Adipocyte (in vitro differentiated cells): ENCODE measurements around the gene POMT2.
"Not testable (repeated sequence)": the region's sequence is repeated elsewhere in the genome, so short reads cannot be mapped to it uniquely, and the experiment has no call there.

ENCODE experiments used
- DNase-seq: peaks from one replicate; pipeline ENCODE4 v3.0.0-alpha.2; 2015; ENCODE audit warnings: low read depth
- H3K27me3 ChIP-seq: replicated peaks from 2 replicates; pipeline ENCODE4 v1.7.0; 2013; ENCODE audit warnings: mild to moderate bottlenecking, low read length, moderate library complexity; ENCODE audit not compliant: control insufficient read depth, insufficient read depth
- H3K36me3 ChIP-seq: 2 replicates; pipeline ENCODE4 v1.7.0; 2013; ENCODE audit warnings: low read length, mild to moderate bottlenecking, moderate library complexity; ENCODE audit not compliant: control insufficient read depth, insufficient read depth, severe bottlenecking
- H3K4me1 ChIP-seq: 2 replicates; pipeline ENCODE4 v1.7.0; 2013; ENCODE audit warnings: mild to moderate bottlenecking, low read length, moderate library complexity; ENCODE audit not compliant: control insufficient read depth, insufficient read depth
- H3K4me3 ChIP-seq: 2 replicates; pipeline ENCODE4 v1.7.0; 2013; ENCODE audit warnings: mild to moderate bottlenecking, low read length, moderate library complexity
- H3K9ac ChIP-seq: 2 replicates; pipeline ENCODE4 v1.7.0; 2013; ENCODE audit warnings: mild to moderate bottlenecking, low read length, moderate library complexity
- H3K9me3 ChIP-seq: 2 replicates; pipeline ENCODE4 v1.7.0; 2013; ENCODE audit warnings: mild to moderate bottlenecking, low read length, moderate library complexity; ENCODE audit not compliant: control insufficient read depth

The POMT2 gene

GRCh38 chr14:77324289-77324688 lies 3.6 kb upstream of the POMT2 start:
- no peaks in the 10 kb centered on the region for H3K36me3 ChIP-seq
- H3K9ac ChIP-seq: no peak overlapping the region
- no peaks in the 10 kb centered on the region for H3K27me3 ChIP-seq
- H3K4me3 ChIP-seq: no peak overlapping the region
- no peaks in the 10 kb centered on the region for H3K9me3 ChIP-seq
- peaks cover 16% of the 10 kb centered on the region for H3K4me1 ChIP-seq
- DNase-seq: no peak

DNA sequence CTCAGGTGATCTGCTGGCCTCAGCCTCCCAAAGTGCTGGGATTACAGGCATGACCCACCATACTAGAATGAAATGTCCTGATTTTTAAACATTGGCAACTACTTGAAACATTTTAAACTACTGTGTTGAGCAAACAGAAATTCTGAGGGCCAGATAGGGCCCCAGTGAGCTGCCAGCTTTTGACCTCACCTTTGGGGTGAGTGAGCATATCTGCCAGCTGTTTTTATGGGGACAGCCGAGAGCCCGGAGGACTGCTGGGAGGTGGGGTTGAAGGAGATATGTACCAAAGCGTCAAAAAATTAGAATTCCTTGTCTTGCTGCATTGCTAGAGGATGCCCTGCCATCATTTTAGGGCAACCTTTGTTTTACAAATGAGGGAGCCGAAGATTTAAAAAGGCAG lies 2.9 kb upstream of the POMT2 start:
- no peaks in the 10 kb centered on the region for H3K9me3 ChIP-seq
- no peaks in the 10 kb centered on the region for H3K27me3 ChIP-seq
- peaks cover 20% of the 10 kb centered on the region for H3K4me1 ChIP-seq
- no peak overlapping the region for H3K9ac ChIP-seq
- H3K36me3 ChIP-seq: no peaks in the 10 kb centered on the region
- no peak for DNase-seq
- no peak overlapping the region for H3K4me3 ChIP-seq

- H3K27me3 ChIP-seq: no peaks in the 10 kb centered on the region
- peaks cover 24% of the 10 kb centered on the region for H3K4me1 ChIP-seq
- no peak overlapping the region for H3K9ac ChIP-seq
- no peaks in the 10 kb centered on the region for H3K9me3 ChIP-seq
- H3K4me3 ChIP-seq: no peak overlapping the region
- H3K36me3 ChIP-seq: no peaks in the 10 kb centered on the region
- DNase-seq: no peak
Measured at GRCh38 chr14:77322951-77323350, 2.3 kb upstream of the POMT2 start.

DNA sequence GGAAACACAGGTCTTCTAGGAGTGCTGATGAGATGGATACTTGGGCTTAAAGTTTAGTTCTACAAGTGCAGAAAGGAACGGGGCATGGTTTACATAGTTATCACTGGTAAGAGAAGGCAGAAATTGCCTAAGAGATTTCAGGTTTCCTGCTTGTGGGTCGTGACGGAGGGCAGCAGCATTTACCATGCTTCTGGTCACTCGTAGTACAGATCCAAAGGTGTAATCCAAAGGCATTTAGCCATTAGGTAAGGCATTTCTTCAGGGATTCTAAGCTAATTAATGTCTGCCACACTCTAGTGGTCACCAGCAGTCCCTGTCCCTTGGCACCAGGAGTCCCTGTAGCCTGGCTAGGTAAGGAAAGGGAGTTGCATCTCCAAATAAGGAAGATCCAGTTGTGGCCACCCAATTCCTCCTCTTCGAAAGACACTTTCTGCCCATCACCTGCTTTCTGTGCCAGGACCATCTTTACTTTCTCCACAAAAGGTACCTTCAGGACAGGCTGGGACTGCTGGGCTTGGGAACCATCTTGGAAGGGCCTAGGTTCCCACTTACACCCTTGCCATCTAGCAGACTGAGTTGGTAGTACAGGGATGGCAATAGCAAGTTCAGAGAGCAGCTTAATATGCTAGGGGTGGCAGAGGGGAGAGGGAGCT lies 1.7 kb upstream of the POMT2 start:
- Histone ChIP-seq H3K9me3 (no peaks in the 10 kb centered on the region), H3K4me1 (peaks cover 29% of the 10 kb centered on the region), H3K36me3 (no peaks in the 10 kb centered on the region), H3K9ac (peak overlapping the region; percentile 94), H3K27me3 (no peaks in the 10 kb centered on the region), H3K4me3 (peak overlapping the region; percentile 94)
- DNase-seq: no peak

GRCh38 chr14:77319422-77319821 lies 1.3 kb downstream of the POMT2 start:
- no peak for DNase-seq

DNA sequence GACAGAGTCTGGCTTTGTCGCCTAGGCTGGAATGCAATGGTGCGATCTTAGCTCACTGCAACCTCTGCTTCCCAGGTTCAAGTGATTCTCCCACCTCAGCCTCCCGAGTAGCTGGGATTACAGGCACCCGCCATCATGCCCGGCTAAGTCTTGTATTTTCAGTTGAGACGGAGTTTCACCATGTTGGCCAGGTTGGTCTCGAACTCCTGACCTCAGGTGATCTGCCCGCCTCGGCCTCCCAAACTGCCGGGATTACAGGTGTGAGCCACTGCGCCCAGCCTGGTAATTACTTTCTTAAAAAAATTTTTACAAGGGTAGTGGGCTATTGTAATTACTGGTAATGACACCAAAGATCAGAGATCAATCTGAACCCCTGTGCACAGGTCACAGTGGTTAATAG lies 1.9 kb downstream of the POMT2 start:
- not testable (repeated sequence) for H3K9me3 ChIP-seq, H3K27me3 ChIP-seq, H3K36me3 ChIP-seq, DNase-seq, H3K4me3 ChIP-seq, H3K9ac ChIP-seq
- peaks cover 65% of the 10 kb centered on the region for H3K4me1 ChIP-seq

More at GRCh38 chr14:77319422-77319821, 1.3 kb downstream of the POMT2 start:
- no peaks in the 10 kb centered on the region for H3K36me3 ChIP-seq
- no peaks in the 10 kb centered on the region for H3K9me3 ChIP-seq
- H3K9ac ChIP-seq: peak overlapping the region; percentile 94
- H3K27me3 ChIP-seq: no peaks in the 10 kb centered on the region
- peaks cover 59% of the 10 kb centered on the region for H3K4me1 ChIP-seq
- peak overlapping the region; percentile 94 for H3K4me3 ChIP-seq

GRCh38 chr14:77318006-77318553 lies 2.6 kb downstream of the POMT2 start:
- no peaks in the 10 kb centered on the region for H3K9me3 ChIP-seq
- H3K36me3 ChIP-seq: no peaks in the 10 kb centered on the region
- peaks cover 70% of the 10 kb centered on the region for H3K4me1 ChIP-seq
- H3K27me3 ChIP-seq: no peaks in the 10 kb centered on the region
- H3K4me3 ChIP-seq: no peak overlapping the region
- DNase-seq: no peak
- no peak overlapping the region for H3K9ac ChIP-seq

DNA sequence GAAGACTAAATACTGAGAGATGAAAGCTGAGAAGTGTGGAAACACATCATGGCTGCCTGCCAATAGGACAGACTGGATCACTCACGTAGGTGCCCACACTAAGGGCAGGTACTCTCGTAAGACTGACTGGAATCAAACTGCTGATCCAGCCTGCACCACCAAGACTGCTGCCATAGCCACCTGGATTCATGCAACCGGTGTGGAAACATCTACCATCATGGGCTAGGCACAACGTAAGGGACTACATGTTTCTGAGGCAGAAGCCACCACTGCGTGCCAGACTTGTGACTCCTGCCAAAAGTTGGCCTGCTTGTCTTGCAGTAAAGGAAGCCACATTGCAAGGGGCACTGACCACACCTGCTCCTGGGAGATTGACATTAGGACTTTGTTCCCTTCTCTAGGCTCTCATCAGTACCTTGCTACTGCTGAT lies 3.8 kb downstream of the POMT2 start:
- H3K9ac ChIP-seq: no peak overlapping the region
- DNase-seq: no peak
- no peak overlapping the region for H3K4me3 ChIP-seq
- H3K9me3 ChIP-seq: no peaks in the 10 kb centered on the region
- H3K4me1 ChIP-seq: peaks cover 64% of the 10 kb centered on the region
- H3K36me3 ChIP-seq: no peaks in the 10 kb centered on the region
- H3K27me3 ChIP-seq: no peaks in the 10 kb centered on the region

DNA sequence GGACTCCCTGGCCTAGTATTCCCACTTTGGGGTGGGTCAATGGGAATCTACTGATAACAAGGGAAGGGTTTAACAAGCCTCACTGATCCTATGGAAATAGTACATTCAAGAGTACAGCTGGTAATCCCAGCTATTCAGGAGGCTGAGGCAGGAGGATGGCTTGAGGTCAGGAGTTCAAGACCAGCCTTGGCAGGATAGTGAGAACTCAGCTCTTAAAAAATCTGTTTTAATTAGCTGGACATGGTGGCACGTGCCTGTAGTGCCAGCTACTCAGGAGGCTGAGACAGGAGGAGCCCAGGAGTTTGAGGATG lies 4.5 kb downstream of the POMT2 start:
- Histone ChIP-seq H3K9me3 (no peaks in the 10 kb centered on the region), H3K4me1 (peaks cover 63% of the 10 kb centered on the region), H3K9ac (peak overlapping the region; percentile 36), H3K27me3 (no peaks in the 10 kb centered on the region), H3K4me3 (no peak overlapping the region), H3K36me3 (no peaks in the 10 kb centered on the region)
- no peak for DNase-seq

GRCh38 chr14:77314539-77315457 lies 5.9 kb downstream of the POMT2 start:
- DNase-seq: no peak
- Histone ChIP-seq H3K27me3 (no peaks in the 10 kb centered on the region), H3K36me3 (no peaks in the 10 kb centered on the region), H3K4me3 (no peak overlapping the region), H3K4me1 (peaks cover 59% of the 10 kb centered on the region), H3K9ac (peak overlapping the region; percentile 36), H3K9me3 (no peaks in the 10 kb centered on the region)

- Histone ChIP-seq H3K9ac (no peak overlapping the region), H3K9me3 (no peaks in the 10 kb centered on the region), H3K27me3 (no peaks in the 10 kb centered on the region), H3K4me1 (peaks cover 51% of the 10 kb centered on the region), H3K36me3 (no peaks in the 10 kb centered on the region), H3K4me3 (no peak overlapping the region)
- DNase-seq: peak; percentile 78
Measured at GRCh38 chr14:77314043-77314442, 6.6 kb downstream of the POMT2 start.
